ENCODE data around the gene NAPB.

- TF ChIP-seq, protein P1, sequence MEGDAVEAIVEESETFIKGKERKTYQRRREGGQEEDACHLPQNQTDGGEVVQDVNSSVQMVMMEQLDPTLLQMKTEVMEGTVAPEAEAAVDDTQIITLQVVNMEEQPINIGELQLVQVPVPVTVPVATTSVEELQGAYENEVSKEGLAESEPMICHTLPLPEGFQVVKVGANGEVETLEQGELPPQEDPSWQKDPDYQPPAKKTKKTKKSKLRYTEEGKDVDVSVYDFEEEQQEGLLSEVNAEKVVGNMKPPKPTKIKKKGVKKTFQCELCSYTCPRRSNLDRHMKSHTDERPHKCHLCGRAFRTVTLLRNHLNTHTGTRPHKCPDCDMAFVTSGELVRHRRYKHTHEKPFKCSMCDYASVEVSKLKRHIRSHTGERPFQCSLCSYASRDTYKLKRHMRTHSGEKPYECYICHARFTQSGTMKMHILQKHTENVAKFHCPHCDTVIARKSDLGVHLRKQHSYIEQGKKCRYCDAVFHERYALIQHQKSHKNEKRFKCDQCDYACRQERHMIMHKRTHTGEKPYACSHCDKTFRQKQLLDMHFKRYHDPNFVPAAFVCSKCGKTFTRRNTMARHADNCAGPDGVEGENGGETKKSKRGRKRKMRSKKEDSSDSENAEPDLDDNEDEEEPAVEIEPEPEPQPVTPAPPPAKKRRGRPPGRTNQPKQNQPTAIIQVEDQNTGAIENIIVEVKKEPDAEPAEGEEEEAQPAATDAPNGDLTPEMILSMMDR (IDR thresholded peaks at IDR 0.05), result no peak
- TF ChIP-seq ZFX (IDR thresholded peaks at IDR 0.05; ENCODE audit: borderline replicate concordance), result no peak
Observed at GRCh38 chr20:23366384-23366783, 54.9 kb downstream of the NAPB start.

Data from 22Rv1 (cell line).